ENCODE results near the gene LYRM4.

LYRM4 gene

DNA sequence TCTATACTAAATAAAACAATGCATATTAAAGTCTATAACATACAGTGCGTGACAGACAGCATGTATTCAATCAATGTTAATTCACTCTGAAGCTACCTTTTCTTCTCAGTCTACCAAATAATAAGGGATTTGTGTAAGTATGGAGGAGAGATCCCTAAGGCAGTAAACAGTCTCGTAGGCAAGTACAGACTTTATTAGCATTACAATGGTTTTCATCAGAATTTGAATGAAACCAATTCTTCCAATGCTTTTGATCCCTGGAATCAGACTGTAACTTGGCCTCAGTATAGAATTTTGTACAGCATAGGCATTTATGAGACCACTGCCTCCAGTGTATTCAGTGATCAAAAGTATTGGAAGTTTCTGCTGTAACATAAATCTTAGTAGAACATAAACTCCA, 19.5 kb downstream of the LYRM4 start:
- ChIA-PET CTCF (no interaction called here), POLR2A (ENCODE audit: low non-redundant PET) (no interaction called here)
- DNase-seq (ENCODE audit: low spot score): no peak
- H3K27ac ChIP-seq: no peak overlapping the region
- TF ChIP-seq, protein P1, sequence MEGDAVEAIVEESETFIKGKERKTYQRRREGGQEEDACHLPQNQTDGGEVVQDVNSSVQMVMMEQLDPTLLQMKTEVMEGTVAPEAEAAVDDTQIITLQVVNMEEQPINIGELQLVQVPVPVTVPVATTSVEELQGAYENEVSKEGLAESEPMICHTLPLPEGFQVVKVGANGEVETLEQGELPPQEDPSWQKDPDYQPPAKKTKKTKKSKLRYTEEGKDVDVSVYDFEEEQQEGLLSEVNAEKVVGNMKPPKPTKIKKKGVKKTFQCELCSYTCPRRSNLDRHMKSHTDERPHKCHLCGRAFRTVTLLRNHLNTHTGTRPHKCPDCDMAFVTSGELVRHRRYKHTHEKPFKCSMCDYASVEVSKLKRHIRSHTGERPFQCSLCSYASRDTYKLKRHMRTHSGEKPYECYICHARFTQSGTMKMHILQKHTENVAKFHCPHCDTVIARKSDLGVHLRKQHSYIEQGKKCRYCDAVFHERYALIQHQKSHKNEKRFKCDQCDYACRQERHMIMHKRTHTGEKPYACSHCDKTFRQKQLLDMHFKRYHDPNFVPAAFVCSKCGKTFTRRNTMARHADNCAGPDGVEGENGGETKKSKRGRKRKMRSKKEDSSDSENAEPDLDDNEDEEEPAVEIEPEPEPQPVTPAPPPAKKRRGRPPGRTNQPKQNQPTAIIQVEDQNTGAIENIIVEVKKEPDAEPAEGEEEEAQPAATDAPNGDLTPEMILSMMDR (conservative IDR thresholded peaks at IDR 0.05; ENCODE audit: low read depth): no peak

DNA sequence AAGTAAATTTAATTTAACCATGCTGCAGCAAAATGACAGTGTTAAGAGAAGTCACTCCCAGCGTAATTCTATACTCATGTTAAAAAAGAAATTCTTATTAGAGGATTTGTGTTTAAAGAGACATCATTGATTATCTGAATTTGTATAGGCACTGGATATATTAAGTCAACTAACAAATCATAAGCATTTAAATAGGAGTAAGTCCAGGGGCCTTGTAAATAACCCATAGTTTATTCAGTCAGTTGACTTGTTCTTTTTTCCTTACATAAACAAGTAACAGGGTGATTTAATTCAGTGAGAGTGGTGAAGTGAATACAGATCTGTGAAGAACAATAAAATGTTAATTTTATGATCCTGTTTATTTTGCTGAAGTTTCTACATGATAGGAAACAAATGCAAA, 22.4 kb downstream of the LYRM4 start:
- DNase-seq (ENCODE audit: low spot score): no peak
- CTCF ChIA-PET: no interaction called here
- TF ChIP-seq, protein P1 (conservative IDR thresholded peaks at IDR 0.05; ENCODE audit: low read depth): no peak
- POLR2A ChIA-PET (ENCODE audit: low non-redundant PET): no interaction called here
- H3K27ac ChIP-seq: no peak overlapping the region

GRCh38 chr6:5237805-5238204, 22.9 kb downstream of the LYRM4 start:
- TF ChIP-seq, protein P1 (conservative IDR thresholded peaks at IDR 0.05; ENCODE audit: low read depth): no peak
- DNase-seq (ENCODE audit: low spot score): no peak
- ChIA-PET CTCF (no interaction called here), POLR2A (ENCODE audit: low non-redundant PET) (no interaction called here)
- no peak overlapping the region for H3K27ac ChIP-seq

DNA sequence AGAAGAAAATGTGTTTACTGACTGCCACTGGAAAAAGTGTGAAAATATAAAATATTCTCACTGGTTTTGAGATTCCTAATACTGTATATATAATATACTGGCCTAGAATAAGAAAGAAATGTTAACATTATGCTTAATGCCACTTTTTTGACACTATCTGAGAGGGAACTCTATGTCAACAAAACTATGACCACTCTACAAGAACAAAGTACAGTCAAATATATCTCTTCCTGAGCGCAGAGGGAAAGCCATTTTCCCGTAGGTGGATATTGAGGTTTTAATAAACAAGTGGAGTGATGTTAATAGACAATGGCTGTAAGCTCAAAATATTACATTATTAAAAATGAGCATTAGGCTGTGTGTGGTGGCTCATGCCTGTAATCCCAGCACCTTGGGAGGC, 24.9 kb downstream of the LYRM4 start:
- TF ChIP-seq, protein P1 (conservative IDR thresholded peaks at IDR 0.05; ENCODE audit: low read depth): no peak
- DNase-seq (ENCODE audit: low spot score): no peak
- no peak overlapping the region for H3K27ac ChIP-seq
- ChIA-PET POLR2A (ENCODE audit: low non-redundant PET) (no interaction called here), CTCF (no interaction called here)

DNA sequence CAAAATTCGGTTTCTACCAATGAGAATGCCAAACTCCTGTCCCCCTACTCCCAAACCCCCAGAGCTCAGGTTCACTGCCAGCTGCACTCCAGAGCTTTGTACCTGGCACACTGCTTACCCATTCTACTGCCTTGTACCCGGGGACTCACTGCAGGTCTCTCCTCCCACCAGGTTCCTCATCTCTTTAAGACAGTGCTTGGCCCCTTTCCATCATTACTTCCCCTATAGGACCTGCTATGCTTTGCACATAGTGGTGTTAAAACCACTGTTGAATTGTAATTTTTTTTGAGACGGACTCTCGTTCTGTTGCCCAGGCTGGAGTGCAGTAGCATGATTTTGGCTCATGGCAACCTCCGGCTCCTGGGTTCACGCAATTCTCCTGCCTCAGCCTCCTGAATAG, 25.9 kb downstream of the LYRM4 start:
- no peak for DNase-seq (ENCODE audit: low spot score)
- ChIA-PET POLR2A (ENCODE audit: low non-redundant PET) (interaction anchor here (0.6 kb wide), 1 partner anchor 578 kb away, joined by 3 read pairs; no protein-coding TSS in a partner anchor), CTCF (no interaction called here)
- TF ChIP-seq, protein P1 (conservative IDR thresholded peaks at IDR 0.05; ENCODE audit: low read depth): no peak
- no peak overlapping the region for H3K27ac ChIP-seq

DNA sequence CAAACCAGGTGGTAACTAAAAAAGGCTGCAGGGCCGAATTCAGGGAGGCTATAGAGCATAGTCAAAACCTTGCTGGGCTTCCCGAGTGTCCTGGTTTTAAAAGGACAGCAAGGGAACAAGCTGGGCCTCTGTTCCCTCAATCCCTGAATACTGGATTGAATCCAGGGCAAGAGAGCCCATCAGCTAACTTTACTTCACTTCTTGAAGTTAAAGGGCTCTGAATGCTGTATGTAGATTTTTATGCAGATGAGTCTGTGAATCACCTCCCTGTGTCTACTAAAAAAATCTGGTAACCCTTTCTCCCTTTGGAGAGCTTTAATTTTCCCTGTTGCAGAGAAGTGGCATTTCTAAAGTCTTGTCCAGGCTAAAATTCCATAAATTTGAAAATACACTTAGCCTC, 29.5 kb downstream of the LYRM4 start:
- no peak for DNase-seq (ENCODE audit: low spot score)
- POLR2A ChIA-PET (ENCODE audit: low non-redundant PET): no interaction called here
- CTCF ChIA-PET: interaction anchor here (0.6 to 0.7 kb wide), 2 partner anchors 12 to 1876 kb away, joined by 4 read pairs; no protein-coding TSS in a partner anchor
- H3K27ac ChIP-seq: no peak overlapping the region
- TF ChIP-seq, protein P1 (conservative IDR thresholded peaks at IDR 0.05; ENCODE audit: low read depth): no peak

DNA sequence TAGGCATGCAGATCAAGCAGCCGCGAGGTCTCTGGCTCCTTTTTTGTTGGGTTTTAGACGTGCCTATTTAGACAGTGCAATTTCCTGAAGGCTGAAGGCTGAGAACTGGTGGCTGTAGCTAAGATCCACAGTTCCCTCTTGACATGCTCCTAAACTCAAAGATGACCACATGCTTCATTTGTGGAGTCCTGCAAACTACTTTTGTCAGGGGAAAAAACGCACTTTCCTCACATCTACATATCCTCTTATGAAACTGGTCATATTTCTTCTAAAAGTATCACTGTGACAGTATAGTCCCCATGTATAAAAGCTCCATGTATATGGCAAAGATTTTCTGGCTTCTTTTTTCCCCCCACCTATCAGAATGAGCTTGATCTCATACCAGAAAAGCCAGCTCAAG, 30.7 kb downstream of the LYRM4 start:
- TF ChIP-seq, protein P1 (conservative IDR thresholded peaks at IDR 0.05; ENCODE audit: low read depth): no peak
- no peak overlapping the region for H3K27ac ChIP-seq
- DNase-seq (ENCODE audit: low spot score): no peak
- ChIA-PET CTCF (no interaction called here), POLR2A (ENCODE audit: low non-redundant PET) (no interaction called here)
